Measurements from ENCODE around the gene DPP3.
"Not testable (repeated sequence)": the region's sequence is repeated elsewhere in the genome, so short reads cannot be mapped to it uniquely, and the experiment has no call there.

DPP3 gene

GRCh38 chr11:66530927-66531709 lies 50.9 kb downstream of the DPP3 start:
- DNase-seq: no peak

- DNase-seq: no peak
These were observed 51.6 kb downstream of the DPP3 start for GRCh38 chr11:66531841-66532240.

GRCh38 chr11:66532784-66533183 lies 52.5 kb downstream of the DPP3 start:
- DNase-seq: no peak

DNA sequence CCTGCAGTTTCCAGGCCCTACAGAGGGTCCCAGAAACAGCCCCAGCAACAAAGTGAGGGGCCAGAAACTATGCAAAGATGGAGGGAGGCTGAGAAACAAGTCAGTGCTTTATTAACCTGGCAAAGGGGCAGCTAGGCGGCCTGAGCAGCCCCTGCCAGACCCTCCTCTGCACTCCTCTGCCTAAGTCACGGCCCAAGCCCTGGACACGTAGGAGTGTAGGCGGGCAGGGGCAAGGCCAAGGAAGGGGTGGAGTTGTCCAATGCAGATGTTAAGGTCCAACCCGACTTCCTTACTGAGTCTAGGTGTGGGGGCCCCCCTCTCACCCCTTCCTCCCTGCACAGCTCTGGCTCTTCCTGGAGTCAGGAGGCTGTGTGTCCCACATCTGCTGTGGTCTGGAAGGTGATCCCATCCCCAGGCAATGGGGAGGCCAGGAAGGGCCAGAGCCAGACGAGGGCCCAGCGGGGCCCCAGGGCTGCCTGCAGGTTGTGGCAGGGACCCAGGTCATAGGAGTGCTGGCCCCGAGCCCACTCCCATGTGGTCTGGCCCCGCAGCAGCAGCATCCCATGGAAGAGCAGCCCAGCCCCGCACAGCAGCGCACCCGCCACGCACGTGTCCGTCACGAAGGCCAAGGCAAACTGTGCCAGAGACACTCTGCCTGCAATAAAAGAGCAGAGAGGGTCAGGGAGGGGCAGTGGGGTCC lies 59.1 kb downstream of the DPP3 start:
- no peak for DNase-seq

- DNase-seq: no peak
These were observed 59.6 kb downstream of the DPP3 start for GRCh38 chr11:66539870-66540213.

- not testable (repeated sequence) for DNase-seq
These were observed 60.4 kb downstream of the DPP3 start for GRCh38 chr11:66540598-66540997.

DNA sequence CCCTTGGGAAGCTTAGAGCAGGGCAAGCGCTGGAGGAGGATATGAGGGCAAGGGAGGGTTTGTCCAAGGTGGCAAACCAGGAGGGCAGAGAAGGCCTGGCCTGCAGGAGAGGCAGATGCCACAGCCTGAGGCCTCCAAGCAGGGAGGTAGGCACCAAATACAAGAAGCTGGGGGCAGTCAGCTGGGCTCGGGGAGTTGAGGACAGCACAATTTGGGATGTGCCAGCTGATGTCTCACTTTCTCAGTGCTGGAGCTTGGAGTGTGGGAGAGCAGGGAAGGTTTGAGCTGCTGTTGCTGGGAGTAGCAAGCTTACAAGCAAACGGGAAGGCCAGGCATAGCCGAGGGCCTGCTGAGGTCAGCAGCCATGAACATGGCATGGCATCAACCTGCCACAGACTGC lies 61.7 kb downstream of the DPP3 start:
- DNase-seq: peak in 16 of 58 donors; percentile 9 to 62 (median 32)

DNA sequence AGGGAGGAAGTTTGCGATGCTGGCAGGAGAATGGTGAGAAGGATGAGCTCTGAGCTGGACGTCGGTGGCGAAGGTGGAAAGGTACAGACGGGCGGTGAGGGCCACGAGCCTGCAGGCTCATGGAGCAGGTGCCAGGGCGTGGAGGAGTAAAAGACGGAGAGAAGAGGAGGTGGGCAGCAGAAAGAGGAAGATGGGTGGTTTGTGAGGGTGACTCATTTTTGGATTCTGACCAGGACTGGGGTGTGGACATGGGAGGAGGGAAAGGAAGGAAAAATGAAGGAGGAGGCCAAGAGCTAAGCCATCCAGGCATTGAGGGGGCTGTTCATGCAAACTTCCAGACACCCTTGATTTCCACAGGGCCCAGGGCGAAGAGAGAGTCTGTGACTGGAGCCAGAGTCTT lies 62.1 kb downstream of the DPP3 start:
- DNase-seq: peak in 11 of 58 donors; percentile 12 to 48 (median 33)

- peak in 20 of 58 donors; percentile 5 to 66 (median 22) for DNase-seq
These were observed 63.3 kb downstream of the DPP3 start for GRCh38 chr11:66543263-66544107.

GRCh38 chr11:66544952-66545351 lies 64.7 kb downstream of the DPP3 start:
- not testable (repeated sequence) for DNase-seq

DNA sequence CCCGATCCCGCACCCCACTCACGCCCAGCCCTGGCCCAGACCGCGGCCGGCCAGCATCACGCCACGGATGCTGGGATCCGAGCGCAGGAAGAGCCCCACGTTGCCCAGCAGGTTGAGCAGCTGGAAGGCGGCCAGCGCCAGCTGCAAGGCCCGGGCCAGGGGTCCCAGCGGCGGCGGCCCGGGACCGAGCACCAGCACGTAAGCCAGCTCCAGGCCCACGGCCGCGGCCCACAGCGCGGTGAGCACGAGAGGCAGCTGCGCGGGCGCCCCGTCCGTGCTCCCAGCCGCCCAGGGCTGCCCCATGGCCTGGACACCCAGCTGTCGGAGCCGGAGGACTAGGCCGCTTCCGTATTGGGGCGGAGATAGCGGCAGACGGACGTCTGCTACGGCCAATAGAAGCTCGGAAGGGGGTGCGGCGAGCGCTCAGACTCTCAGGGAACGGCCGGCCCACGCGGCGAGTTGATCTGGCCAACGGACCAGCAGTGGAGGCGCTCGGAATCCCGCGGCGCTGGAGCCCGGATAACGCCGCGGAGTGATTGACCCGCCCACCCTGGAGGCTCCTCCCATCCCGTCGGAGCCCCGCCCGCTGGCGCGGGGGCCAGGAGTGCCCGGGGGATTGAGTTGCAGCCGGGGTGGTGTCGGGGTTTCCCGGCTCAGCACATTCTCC lies 65.6 kb downstream of the DPP3 start, which contains the start of gene ZDHHC24:
ZDHHC24 (minus strand) TSS at position 348 of the 667 bp plus-strand sequence; CDS start at position 303, 45 bp downstream.
- DNase-seq: peak; percentile 49 to 98 (median 94)

DNA sequence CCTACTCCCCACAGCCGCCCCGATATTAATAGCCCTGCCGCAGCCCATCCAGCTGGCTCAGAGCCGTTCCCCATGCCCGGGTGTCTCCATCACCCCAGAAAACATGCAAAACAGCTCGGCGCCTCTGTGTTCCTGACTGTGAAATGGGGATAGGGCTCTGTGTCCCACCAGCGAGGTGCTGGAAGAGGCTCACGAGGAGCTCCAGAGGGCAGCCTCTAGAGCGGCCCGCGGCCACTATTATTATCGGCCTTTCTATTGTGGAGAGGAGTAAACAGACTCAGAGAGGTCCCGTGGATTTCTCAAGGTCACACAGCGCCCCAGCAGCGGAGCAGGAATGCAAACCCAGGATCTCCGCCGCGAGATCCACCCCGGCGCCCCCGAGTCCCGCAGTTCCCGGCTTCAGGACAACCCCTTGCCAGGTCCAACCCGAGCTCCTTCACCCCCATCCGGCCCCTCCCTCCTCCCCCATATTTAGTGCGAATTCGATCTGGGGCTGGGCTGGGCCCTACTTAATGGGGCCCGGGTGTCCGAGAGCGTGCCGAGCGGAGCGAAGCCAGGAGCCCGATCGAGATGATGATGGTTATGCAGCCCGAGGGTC lies 66.2 kb downstream of the DPP3 start, which contains the start of gene ACTN3:
ACTN3 (plus strand) TSS at position 536 of the 598 bp plus-strand sequence; CDS start at position 571, 35 bp downstream.
- DNase-seq: no peak

DNA sequence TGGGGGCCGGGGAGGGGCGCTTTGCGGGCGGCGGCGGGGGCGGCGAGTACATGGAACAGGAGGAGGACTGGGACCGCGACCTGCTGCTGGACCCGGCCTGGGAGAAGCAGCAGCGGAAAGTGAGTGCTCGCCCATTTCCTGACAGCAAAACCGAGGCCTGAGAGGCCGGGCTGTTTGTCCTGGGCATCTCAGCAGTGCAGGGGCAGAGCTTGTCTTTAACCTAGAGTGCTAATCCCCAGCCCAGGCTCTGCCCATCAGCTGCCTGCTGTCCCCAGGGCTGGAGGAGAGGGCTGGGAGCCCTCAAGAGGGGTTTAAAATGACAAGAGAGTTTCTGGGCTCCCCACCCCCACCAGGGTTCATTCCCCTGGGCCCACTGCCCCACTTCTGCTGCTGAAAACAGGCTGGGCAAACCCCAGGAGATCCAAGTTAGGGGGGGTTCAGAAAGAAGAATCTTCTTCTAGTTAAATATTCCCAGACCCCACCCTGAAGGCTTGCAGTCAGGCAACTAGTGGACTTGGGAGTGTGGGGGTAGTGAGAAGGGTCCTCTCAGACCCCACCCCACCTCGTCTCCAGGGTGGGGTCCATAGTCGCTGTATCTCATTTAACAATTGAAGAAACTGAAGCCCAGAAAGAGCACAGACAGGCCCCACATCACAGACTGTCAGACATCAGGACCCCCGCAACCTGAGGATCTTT lies 66.9 kb downstream of the DPP3 start:
- no peak for DNase-seq

DNA sequence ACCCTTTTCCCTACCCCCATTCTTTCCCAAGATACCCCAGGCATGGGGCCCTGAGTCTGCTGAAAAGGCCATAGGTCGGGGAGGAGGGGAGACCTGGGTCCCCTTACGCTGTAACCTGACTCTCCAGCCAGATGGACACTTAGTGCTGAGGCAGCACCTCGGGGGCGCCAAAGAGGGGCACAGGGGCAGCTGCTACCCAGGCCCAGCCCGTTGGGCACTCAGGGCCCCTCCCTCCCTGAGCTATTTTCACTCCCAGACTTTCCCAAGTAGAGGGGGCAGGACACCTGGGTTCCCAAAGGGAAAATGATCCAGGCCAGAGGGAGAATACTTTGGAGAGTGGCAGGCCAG lies 67.4 kb downstream of the DPP3 start:
- DNase-seq: no peak

DNA sequence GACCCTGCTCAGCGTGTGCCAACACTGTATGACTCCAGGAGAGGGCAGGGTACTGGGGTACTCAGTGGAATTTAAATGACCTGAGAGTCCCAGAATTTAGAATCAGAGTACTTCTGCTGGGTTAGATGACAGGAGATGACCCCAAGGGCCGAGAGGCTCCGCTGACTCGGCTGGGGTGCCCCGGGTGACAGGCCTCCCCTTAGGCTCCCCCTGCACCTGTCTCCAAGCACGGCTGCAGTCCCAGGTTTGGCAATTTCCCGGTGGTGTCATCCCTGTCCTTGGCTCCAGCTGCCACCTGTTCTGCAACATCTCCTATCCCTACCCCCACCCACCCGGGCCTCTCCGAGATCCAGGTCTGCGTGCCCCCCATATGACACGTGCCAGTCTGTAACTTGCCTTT lies 67.8 kb downstream of the DPP3 start:
- DNase-seq: no peak

DNA sequence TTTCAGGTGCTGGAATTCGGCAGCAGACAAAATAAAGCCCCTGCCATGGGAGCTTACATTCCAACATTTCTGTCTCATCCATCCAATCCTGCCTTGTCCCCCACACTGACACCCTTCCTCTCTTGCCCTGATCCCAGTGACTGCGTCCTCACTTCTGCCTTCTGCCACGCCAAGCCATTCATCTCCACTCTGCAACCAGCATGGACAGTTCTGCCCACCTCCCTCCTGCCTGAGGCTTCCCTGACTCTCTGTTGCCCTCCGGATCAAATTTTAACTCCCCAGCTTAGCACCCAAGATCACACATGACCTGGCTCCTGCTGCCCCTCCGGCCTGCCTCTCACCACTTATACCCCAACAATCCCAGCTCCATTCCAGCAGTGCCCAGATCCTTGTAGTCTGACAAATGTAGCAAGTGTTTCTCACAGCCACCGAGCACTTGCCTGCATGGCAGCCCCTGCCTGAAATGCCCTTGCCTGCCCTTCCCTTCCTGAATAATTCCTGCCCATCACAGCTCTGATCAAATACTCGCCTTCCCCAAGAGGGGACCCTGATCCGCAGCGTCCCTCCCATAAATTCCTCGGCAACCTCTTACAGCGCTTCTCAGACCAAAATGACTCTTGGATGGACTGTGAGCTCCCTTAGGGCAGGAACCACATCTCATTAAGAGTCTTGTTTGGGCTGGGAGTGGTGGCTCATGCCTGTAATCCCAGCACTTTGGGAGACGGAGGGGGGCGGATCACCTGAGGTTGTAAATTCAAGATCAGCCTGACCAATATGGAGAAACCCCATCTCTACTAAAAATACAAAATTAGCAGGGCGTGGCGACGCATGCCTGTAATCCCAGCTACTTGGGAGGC lies 68.8 kb downstream of the DPP3 start:
- no peak for DNase-seq

GRCh38 chr11:66549696-66550095 lies 69.5 kb downstream of the DPP3 start:
- no peak for DNase-seq

DNA sequence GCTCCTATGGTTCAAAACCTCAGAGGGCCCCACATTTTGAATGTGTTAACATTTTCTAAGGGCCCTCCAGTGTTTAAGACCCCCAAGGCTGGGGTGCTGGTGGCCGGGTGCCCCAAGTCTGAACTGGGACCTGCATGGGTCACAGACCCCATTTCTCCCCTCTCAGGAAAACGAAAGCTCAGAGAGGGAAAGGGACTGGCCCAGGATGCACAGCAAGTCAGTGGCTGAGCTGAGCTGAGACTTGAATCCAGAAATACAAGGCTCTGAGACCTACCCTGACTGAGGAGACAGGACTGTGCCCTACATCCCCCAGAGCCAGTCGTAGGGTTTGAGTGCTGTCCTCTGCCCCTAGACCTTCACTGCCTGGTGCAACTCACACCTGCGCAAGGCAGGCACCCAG lies 70.7 kb downstream of the DPP3 start:
- DNase-seq: no peak

- no peak for DNase-seq
These were observed 74.4 kb downstream of the DPP3 start for GRCh38 chr11:66554602-66555001.
